Right lobe of liver (tissue), 4 donors: ENCODE data around the gene NAGS.

ENCODE experiments used
- POLR2A ChIP-seq: fragments of 450-650 bp; IDR thresholded peaks from one replicate; pipeline ENCODE4 v1.6.1; 2017; ENCODE audit warnings: antibody characterized with exemption, mild to moderate bottlenecking
- TF ChIP-seq, protein P1 (sequence below), 4 donors: fragments of 200-600 bp in 3 of 4; fragments of 450-650 bp in 1 of 4; IDR thresholded peaks; one replicate each; pipeline versions ENCODE4 v1.5.1 to v1.8.0; 2016 to 2022; ENCODE audit warnings: antibody characterized with exemption in 4 of 4, mild to moderate bottlenecking in 2 of 4
- donor health status: DM: no; HTN: no; CAD: no.
- donor health status: DM: no; HTN: no; CAD: no.
- donor health status: DM: no; HTN: yes; CAD: no.

DNA sequence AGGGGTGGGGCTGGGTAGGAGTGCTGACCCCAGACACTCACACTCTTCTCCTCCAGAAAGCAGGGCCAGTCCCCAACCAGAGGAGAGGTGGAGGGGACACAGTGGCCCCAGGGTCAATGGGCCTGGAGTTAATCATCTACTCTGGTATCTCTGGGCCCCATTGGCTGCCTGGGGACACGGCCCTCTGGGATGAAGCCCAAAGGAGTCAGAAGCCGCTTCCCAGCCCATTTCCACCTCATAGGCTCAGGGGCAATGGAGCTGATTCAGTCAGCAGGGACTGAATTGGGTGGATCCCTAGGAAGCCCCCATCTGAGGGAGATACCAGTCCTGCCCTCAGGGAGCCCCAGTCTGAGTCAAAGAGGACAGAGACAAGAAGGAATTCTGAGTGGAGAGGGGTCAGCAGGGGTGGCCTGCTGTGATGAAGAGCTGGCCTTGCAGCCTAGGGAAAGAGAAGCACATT lies 2.9 kb upstream of the NAGS start:
- TF ChIP-seq POLR2A = peak; percentile 85
- TF ChIP-seq, protein P1, sequence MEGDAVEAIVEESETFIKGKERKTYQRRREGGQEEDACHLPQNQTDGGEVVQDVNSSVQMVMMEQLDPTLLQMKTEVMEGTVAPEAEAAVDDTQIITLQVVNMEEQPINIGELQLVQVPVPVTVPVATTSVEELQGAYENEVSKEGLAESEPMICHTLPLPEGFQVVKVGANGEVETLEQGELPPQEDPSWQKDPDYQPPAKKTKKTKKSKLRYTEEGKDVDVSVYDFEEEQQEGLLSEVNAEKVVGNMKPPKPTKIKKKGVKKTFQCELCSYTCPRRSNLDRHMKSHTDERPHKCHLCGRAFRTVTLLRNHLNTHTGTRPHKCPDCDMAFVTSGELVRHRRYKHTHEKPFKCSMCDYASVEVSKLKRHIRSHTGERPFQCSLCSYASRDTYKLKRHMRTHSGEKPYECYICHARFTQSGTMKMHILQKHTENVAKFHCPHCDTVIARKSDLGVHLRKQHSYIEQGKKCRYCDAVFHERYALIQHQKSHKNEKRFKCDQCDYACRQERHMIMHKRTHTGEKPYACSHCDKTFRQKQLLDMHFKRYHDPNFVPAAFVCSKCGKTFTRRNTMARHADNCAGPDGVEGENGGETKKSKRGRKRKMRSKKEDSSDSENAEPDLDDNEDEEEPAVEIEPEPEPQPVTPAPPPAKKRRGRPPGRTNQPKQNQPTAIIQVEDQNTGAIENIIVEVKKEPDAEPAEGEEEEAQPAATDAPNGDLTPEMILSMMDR (IDR thresholded peaks at IDR 0.05) = no peak
